HepG2 (cell line): Measurements from ENCODE around the gene CARD19. TPM values are rescaled to one million over a fixed set of nuclear protein-coding genes. Genes with fewer than 3 reads are reported as not detected.
A peak's percentile ranks its signal among the peaks of the same experiment; 100 is the strongest.

Experiments
- HNRNPK ChIP-seq: fragments of 200-400 bp; formaldehyde crosslinking; IDR thresholded peaks from 2 replicates; pipeline ENCODE4 v1.6.1; 2018; ENCODE audit warnings: low read length, low read depth, moderate library complexity, mild to moderate bottlenecking; ENCODE audit not compliant: poor library complexity, severe bottlenecking
- KDM4B ChIP-seq: sonication (generic); formaldehyde crosslinking; IDR thresholded peaks from 2 replicates; pipeline ENCODE4 v1.4.0; 2020; ENCODE audit warnings: missing genetic modification reagents
- KLF16 ChIP-seq, 2 experiments: sonication (generic) in 1 of 2; formaldehyde crosslinking in 1 of 2; IDR thresholded peaks; 2 replicates each; pipeline versions ENCODE4 v1.6.1 to v1.8.0; 2016 to 2023; ENCODE audit warnings: missing genetic modification reagents in 2 of 2, missing compliant biosample characterization in 1 of 2
- MXD1 ChIP-seq: sonication (generic); formaldehyde crosslinking; IDR thresholded peaks from 2 replicates; pipeline ENCODE4 v1.4.0; 2020; ENCODE audit warnings: mild to moderate bottlenecking, missing genetic modification reagents
- NCOR1 ChIP-seq: fragments of 200-600 bp; sonication (generic); IDR thresholded peaks from 2 replicates; pipeline ENCODE4 v1.7.0; 2017; ENCODE audit warnings: antibody characterized with exemption, low read length, borderline replicate concordance
- NR1H2 ChIP-seq: sonication (generic); formaldehyde crosslinking; IDR thresholded peaks from 2 replicates; pipeline ENCODE4 v1.8.1; 2022; ENCODE audit warnings: low read depth, missing genetic modification reagents, borderline replicate concordance
- TBX2 ChIP-seq: sonication (generic); formaldehyde crosslinking; IDR thresholded peaks from 2 replicates; pipeline ENCODE4 v1.5.0; 2020; ENCODE audit warnings: missing genetic modification reagents, mild to moderate bottlenecking, borderline replicate concordance
- USF2 ChIP-seq, 2 experiments: sonication (generic) in 1 of 2; formaldehyde crosslinking in 1 of 2; IDR thresholded peaks; 2 replicates each; pipeline versions ENCODE4 v1.5.1 to v1.6.1; 2011 to 2020; ENCODE audit warnings: borderline replicate concordance in 1 of 2, low read depth in 1 of 2, low read length in 1 of 2, mild to moderate bottlenecking in 1 of 2, missing genetic modification reagents in 1 of 2, moderate library complexity in 1 of 2
- ZBTB39 ChIP-seq: sonication (generic); formaldehyde crosslinking; IDR thresholded peaks from 2 replicates; pipeline ENCODE4 v1.5.0; 2020; ENCODE audit warnings: missing genetic modification reagents
- ZFY ChIP-seq: sonication (generic); formaldehyde crosslinking; IDR thresholded peaks from 2 replicates; pipeline ENCODE4 v1.4.0; 2020; ENCODE audit warnings: missing genetic modification reagents
- ZHX1 ChIP-seq: sonication (generic); formaldehyde crosslinking; IDR thresholded peaks from 2 replicates; pipeline ENCODE4 v1.8.1; 2022; ENCODE audit warnings: low read depth, mild to moderate bottlenecking, missing genetic modification reagents
- ZNF121 ChIP-seq: sonication (generic); formaldehyde crosslinking; IDR thresholded peaks from 2 replicates; pipeline ENCODE4 v1.5.0; 2020; ENCODE audit warnings: mild to moderate bottlenecking, missing genetic modification reagents
- ZNF530 ChIP-seq: sonication (generic); formaldehyde crosslinking; IDR thresholded peaks from 2 replicates; pipeline ENCODE4 v1.5.0; 2020; ENCODE audit warnings: low read depth, mild to moderate bottlenecking, missing genetic modification reagents
- ZNF564 ChIP-seq: sonication (generic); formaldehyde crosslinking; IDR thresholded peaks from 2 replicates; pipeline ENCODE4 v1.8.1; 2023; ENCODE audit warnings: mild to moderate bottlenecking, missing genetic modification reagents
- ZNF660 ChIP-seq: sonication (generic); formaldehyde crosslinking; IDR thresholded peaks from 2 replicates; pipeline ENCODE4 v1.5.1; 2020; ENCODE audit warnings: mild to moderate bottlenecking, low read depth, missing genetic modification reagents, borderline replicate concordance
- ZNF737 ChIP-seq: sonication (generic); formaldehyde crosslinking; IDR thresholded peaks from 2 replicates; pipeline ENCODE4 v1.5.0; 2020; ENCODE audit warnings: missing genetic modification reagents, mild to moderate bottlenecking, borderline replicate concordance
- ZNF75D ChIP-seq: sonication (generic); formaldehyde crosslinking; IDR thresholded peaks from 2 replicates; pipeline ENCODE4 v1.8.1; 2023; ENCODE audit warnings: missing genetic modification reagents, mild to moderate bottlenecking, borderline replicate concordance
- ZNF775 ChIP-seq: sonication (generic); formaldehyde crosslinking; IDR thresholded peaks from 2 replicates; pipeline ENCODE4 v1.4.0; 2020; ENCODE audit warnings: missing genetic modification reagents, mild to moderate bottlenecking, moderate library complexity, borderline replicate concordance
- polyA plus RNA-seq, 8 experiments: library from polyadenylated mRNA; depleted of rRNA in 3 of 8; stranded (reverse) in 7 of 8; unstranded in 1 of 8; fragments of >200 nt; fragmentation: Illumina TruSeq in 4 of 8; extraction: Trizol in 4 of 8; gene quantifications; 2 replicates each; pipeline versions ENCODE4 v1.2.1 to v1.2.3, GENCODE V29; 2011 to 2016; ENCODE audit warnings: low read depth in 4 of 8, missing spikeins in 1 of 8, mixed read lengths in 1 of 8; ENCODE audit not compliant: insufficient read depth in 1 of 8
- total RNA-seq, 5 experiments: library from RNA; depleted of rRNA; stranded (reverse); fragments of >200 nt; fragmentation: Illumina TruSeq; extraction: Trizol; gene quantifications; 2 replicates each; pipeline ENCODE4 v1.2.3, GENCODE V29; 2016; ENCODE audit warnings: low read depth in 1 of 5

Gene CARD19
- total and polyA plus RNA-seq, 2 of the 13 experiments (the other 11 are each of a cell fraction or from before 2014, with no cell fraction given): 18.4 to 47.2 TPM

GRCh38 chr9:93139365-93140182, 43.6 kb downstream of the CARD19 start (continued):
- TF ChIP-seq USF2 (IDR thresholded peaks at IDR 0.05; ENCODE audit: low read depth, low read length) (no peak), USF2 (CRISPR knock-in tag; IDR thresholded peaks at IDR 0.05; ENCODE audit: borderline replicate concordance) (no peak), MXD1 (no peak), NCOR1 (no peak), ZNF775 (CRISPR knock-in tag) (no peak), ZNF564 (CRISPR knock-in tag) (no peak), ZFY (no peak), NR1H2 (no peak), TBX2 (CRISPR knock-in tag) (no peak), ZNF660 (no peak), ZNF121 (CRISPR knock-in tag) (peak; percentile 30; the same call in 1 of the 2 replicates), ZNF530 (no peak), KDM4B (CRISPR knock-in tag) (no peak), ZBTB39 (CRISPR knock-in tag) (no peak), ZNF737 (CRISPR knock-in tag) (no peak), ZHX1 (CRISPR knock-in tag) (no peak), ZNF75D (CRISPR knock-in tag) (no peak), KLF16 (CRISPR knock-in tag; IDR thresholded peaks at IDR 0.05) (no peak), HNRNPK (no peak)
